ENCODE data around the gene SMARCD1. TPM values are rescaled to one million over a fixed set of nuclear protein-coding genes. Genes with fewer than 3 reads are reported as not detected.
"Not testable (repeated sequence)": the region's sequence is repeated elsewhere in the genome, so short reads cannot be mapped to it uniquely, and the experiment has no call there.

The SMARCD1 gene
- total and polyA plus RNA-seq, 4 donors, result 4.6 to 24.4 (median 15.3) TPM

DNA sequence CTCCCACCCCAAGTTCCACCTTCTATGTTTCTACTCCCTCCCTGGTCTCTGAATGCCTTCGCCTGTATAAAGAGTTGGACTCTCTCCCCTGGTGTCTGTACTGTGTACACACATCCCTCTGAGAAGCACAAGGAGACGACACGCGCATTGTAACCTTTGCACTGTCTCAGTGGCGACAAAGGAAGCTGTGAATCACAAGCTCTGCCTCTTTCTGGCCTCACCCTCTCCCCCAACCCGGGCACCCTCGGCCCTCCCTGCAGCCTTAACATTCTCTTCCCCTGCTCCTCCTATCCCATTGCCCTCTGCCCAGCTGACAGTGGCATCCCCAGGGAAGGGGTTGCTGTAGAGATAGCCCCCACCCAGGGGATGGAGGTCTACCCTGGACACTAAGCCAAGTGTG lies 2.5 kb upstream of the SMARCD1 start:
- Histone ChIP-seq H3K9me3 (ENCODE audit: control insufficient read depth in 4 of 4, low read length in 3 of 4) (no peaks in the 10 kb centered on the region), H3K4me1 (ENCODE audit: control insufficient read depth in 4 of 4, insufficient read depth in 4 of 4, low read length in 3 of 4) (peaks cover 0 to 17% (median 9%) of the 10 kb centered on the region in 4 donors), H3K27ac (ENCODE audit: low read depth in 1 of 2, low read length in 2 of 2) (no peak overlapping the region), H3K9ac (ENCODE audit: low read depth in 1 of 2, low read length in 2 of 2) (no peak overlapping the region), H3K4me3 (ENCODE audit: low read depth in 1 of 3, low read length in 3 of 3) (no peak overlapping the region), H3K27me3 (ENCODE audit: control insufficient read depth in 4 of 4, insufficient read depth in 4 of 4, low read length in 3 of 4) (no peaks in the 10 kb centered on the region), H3K36me3 (ENCODE audit: control insufficient read depth in 4 of 4, insufficient read depth in 3 of 4, low read depth in 1 of 4, low read length in 3 of 4) (peaks cover 0 to 11% (median 9%) of the 10 kb centered on the region in 4 donors)
- TF ChIP-seq HNF4A (conservative IDR thresholded peaks at IDR 0.05) (peak; percentile 30 to 53), YY1 (IDR thresholded peaks at IDR 0.05) (no peak), FOXA1 (IDR thresholded peaks at IDR 0.05) (no peak), FOXA2 (IDR thresholded peaks at IDR 0.05) (no peak), JUND (IDR thresholded peaks at IDR 0.05) (no peak)
- no peak for DNase-seq (ENCODE audit: low spot score)
- 39% methylated on average over 7 of the region's 7 CpGs for WGBS

DNA sequence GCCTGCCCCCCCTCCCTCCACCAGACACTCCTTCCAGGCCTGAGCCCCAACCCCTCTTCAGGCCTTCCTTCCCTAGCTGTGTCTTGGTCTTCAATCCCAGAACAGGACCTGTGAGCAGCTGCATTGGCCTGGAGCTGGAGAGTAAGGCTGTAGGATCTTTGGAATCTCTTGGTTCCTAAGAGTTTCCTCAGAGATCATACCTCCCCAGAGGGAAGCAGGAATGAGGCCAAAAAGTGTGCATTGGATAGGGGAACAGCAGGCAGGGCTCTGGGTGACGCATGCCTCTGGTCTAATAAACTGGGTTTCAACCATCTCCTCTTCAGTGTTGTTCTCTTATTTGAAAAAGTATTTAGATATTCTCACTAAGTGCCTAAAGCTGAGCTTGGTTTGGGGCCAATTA lies 1.8 kb upstream of the SMARCD1 start:
- no peaks in the 10 kb centered on the region for H3K27me3 ChIP-seq (ENCODE audit: control insufficient read depth in 4 of 4, insufficient read depth in 4 of 4, low read length in 3 of 4)
- H3K9me3 ChIP-seq (ENCODE audit: control insufficient read depth in 4 of 4, low read length in 3 of 4), result no peaks in the 10 kb centered on the region
- DNase-seq (ENCODE audit: low spot score), result no peak
- H3K4me1 ChIP-seq (ENCODE audit: control insufficient read depth in 4 of 4, insufficient read depth in 4 of 4, low read length in 3 of 4), result peaks cover 0 to 17% (median 9%) of the 10 kb centered on the region in 4 donors
- TF ChIP-seq HNF4A (conservative IDR thresholded peaks at IDR 0.05) (no peak), RAD21 (IDR thresholded peaks at IDR 0.05) (no peak), NR2F2 (IDR thresholded peaks at IDR 0.05) (no peak), RXRA (IDR thresholded peaks at IDR 0.05) (no peak), SP1 (IDR thresholded peaks at IDR 0.05) (no peak)
- no peak overlapping the region for H3K27ac ChIP-seq (ENCODE audit: low read depth in 1 of 2, low read length in 2 of 2)
- H3K36me3 ChIP-seq (ENCODE audit: control insufficient read depth in 4 of 4, insufficient read depth in 3 of 4, low read depth in 1 of 4, low read length in 3 of 4), result peaks cover 0 to 16% (median 9%) of the 10 kb centered on the region in 4 donors
- H3K4me3 ChIP-seq (ENCODE audit: low read depth in 1 of 3, low read length in 3 of 3), result no peak overlapping the region
- WGBS, result 98% methylated on average over 1 of the region's 1 CpG
- H3K9ac ChIP-seq (ENCODE audit: low read depth in 1 of 2, low read length in 2 of 2), result no peak overlapping the region

DNA sequence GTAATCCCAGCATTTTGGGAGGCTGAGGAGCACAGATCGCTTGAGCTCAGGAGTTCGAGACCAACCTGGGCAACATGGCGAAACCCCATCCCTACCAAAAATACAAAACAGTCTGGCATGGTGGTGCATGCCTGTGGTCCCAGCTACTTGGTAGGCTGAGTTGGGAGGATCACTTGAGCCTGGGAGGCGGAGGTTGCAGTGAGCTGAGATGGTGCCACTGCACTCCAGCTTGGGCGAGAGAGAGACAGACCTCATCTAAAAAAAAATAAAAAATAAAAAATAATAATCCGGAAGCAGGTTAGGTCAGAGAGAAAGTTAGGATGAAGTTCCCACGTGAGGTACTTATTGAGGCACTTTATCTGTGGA lies 750 bp upstream of the SMARCD1 start:
- 57% methylated on average over 7 of the region's 7 CpGs for WGBS
- Histone ChIP-seq H3K4me3 (ENCODE audit: low read depth in 1 of 3, low read length in 3 of 3) (peak overlapping the region; percentile 38 to 92 (median 92)), H3K9ac (ENCODE audit: low read depth in 1 of 2, low read length in 2 of 2) (peak overlapping the region; percentile 53 to 66), H3K27ac (ENCODE audit: low read depth in 1 of 2, low read length in 2 of 2) (peak overlapping the region; percentile 82 to 88), H3K4me1 (ENCODE audit: control insufficient read depth in 4 of 4, insufficient read depth in 4 of 4, low read length in 3 of 4) (peaks cover 0 to 24% (median 9%) of the 10 kb centered on the region in 4 donors), H3K36me3 (ENCODE audit: control insufficient read depth in 4 of 4, insufficient read depth in 3 of 4, low read depth in 1 of 4, low read length in 3 of 4) (peaks cover 0 to 24% (median 11%) of the 10 kb centered on the region in 4 donors)
- DNase-seq (ENCODE audit: low spot score); H3K27me3 ChIP-seq (ENCODE audit: control insufficient read depth in 4 of 4, insufficient read depth in 4 of 4, low read length in 3 of 4); H3K9me3 ChIP-seq (ENCODE audit: control insufficient read depth in 4 of 4, low read length in 3 of 4): not testable (repeated sequence)

DNA sequence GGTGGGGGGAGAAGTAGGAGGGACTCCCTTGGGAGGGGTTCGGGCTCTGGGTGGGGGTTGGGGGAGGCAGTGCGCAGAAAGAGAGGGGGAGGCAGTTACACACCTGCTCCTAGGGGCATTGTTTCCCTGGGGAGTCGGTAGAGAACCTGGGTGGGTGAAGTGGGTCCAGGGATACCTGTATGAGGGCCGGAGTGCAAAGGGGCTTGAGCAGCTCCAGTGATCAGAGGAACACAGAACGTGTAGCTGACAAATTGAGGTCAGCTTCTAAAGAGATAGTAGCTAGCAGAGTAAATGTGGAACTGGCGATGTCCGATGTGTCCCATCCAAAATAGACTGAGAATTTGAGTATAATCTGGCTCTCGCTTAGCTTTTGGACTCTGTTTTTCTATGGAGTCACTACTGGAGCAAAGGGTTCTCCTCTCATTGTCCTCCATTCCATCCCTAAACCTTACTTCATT lies 502 bp downstream of the SMARCD1 start:
- peak overlapping the region in 1 of 2 donors; percentile 85 for H3K9ac ChIP-seq (ENCODE audit: low read depth in 1 of 2, low read length in 2 of 2)
- H3K4me3 ChIP-seq (ENCODE audit: low read depth in 1 of 3, low read length in 3 of 3), result peak overlapping the region; percentile 53 to 92 (median 92)
- peaks cover 0 to 24% (median 9%) of the 10 kb centered on the region in 4 donors for H3K4me1 ChIP-seq (ENCODE audit: control insufficient read depth in 4 of 4, insufficient read depth in 4 of 4, low read length in 3 of 4)
- no peaks in the 10 kb centered on the region for H3K27me3 ChIP-seq (ENCODE audit: control insufficient read depth in 4 of 4, insufficient read depth in 4 of 4, low read length in 3 of 4)
- peak overlapping the region; percentile 82 to 88 for H3K27ac ChIP-seq (ENCODE audit: low read depth in 1 of 2, low read length in 2 of 2)
- TF ChIP-seq HNF4A (conservative IDR thresholded peaks at IDR 0.05) (no peak), FOXA2 (IDR thresholded peaks at IDR 0.05) (no peak), RAD21 (IDR thresholded peaks at IDR 0.05) (no peak), SP1 (IDR thresholded peaks at IDR 0.05) (no peak), TAF1 (conservative IDR thresholded peaks at IDR 0.05) (no peak), RXRA (IDR thresholded peaks at IDR 0.05) (no peak), FOXA1 (IDR thresholded peaks at IDR 0.05) (no peak), EGR1 (IDR thresholded peaks at IDR 0.05; ENCODE audit: low read depth in 2 of 2) (no peak), GABPA (IDR thresholded peaks at IDR 0.05 in 1 of 2, conservative IDR thresholded peaks at IDR 0.05 in 1 of 2) (no peak), HNF4G (IDR thresholded peaks at IDR 0.05) (no peak), CTCF (IDR thresholded peaks at IDR 0.05; ENCODE audit: low read depth, low read length, missing input control) (no peak), NR2F2 (IDR thresholded peaks at IDR 0.05) (no peak)
- TF ChIP-seq, protein P1, sequence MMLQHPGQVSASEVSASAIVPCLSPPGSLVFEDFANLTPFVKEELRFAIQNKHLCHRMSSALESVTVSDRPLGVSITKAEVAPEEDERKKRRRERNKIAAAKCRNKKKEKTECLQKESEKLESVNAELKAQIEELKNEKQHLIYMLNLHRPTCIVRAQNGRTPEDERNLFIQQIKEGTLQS (IDR thresholded peaks at IDR 0.05), result no peak
- TF ChIP-seq, protein P2, sequence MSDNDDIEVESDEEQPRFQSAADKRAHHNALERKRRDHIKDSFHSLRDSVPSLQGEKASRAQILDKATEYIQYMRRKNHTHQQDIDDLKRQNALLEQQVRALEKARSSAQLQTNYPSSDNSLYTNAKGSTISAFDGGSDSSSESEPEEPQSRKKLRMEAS (IDR thresholded peaks at IDR 0.05), result no peak
- peaks cover 7 to 35% (median 22%) of the 10 kb centered on the region in 4 donors for H3K36me3 ChIP-seq (ENCODE audit: control insufficient read depth in 4 of 4, insufficient read depth in 3 of 4, low read depth in 1 of 4, low read length in 3 of 4)
- DNase-seq (ENCODE audit: low spot score), result no peak
- WGBS, result 8% methylated on average over 8 of the region's 8 CpGs
- H3K9me3 ChIP-seq (ENCODE audit: control insufficient read depth in 4 of 4, low read length in 3 of 4), result no peaks in the 10 kb centered on the region
